Mesenchymal stem cell (in vitro differentiated cells and primary cell): ENCODE results near the gene ZBTB7C.

Experiments
- DNase-seq: peaks from one replicate; pipeline ENCODE4 v3.0.0-alpha.2; 2013
- H2AFZ ChIP-seq: one replicate; pipeline ENCODE4 v1.6.1; 2013; ENCODE audit warnings: low read depth, mild to moderate bottlenecking, control low read depth, inconsistent platforms, low read length, moderate library complexity
- H2AK5ac ChIP-seq: 2 replicates; pipeline ENCODE4 v1.6.1; 2013; ENCODE audit warnings: low read length, moderate library complexity, mild to moderate bottlenecking, inconsistent platforms; ENCODE audit not compliant: severe bottlenecking
- H2BK120ac ChIP-seq: one replicate; pipeline ENCODE4 v1.6.1; 2013; ENCODE audit warnings: low read depth, mild to moderate bottlenecking, inconsistent platforms, low read length, moderate library complexity
- H2BK12ac ChIP-seq, 2 experiments: one replicate each; pipeline ENCODE4 v1.6.1; 2013; ENCODE audit warnings: inconsistent platforms in 2 of 2, low read length in 2 of 2, mild to moderate bottlenecking in 2 of 2, moderate library complexity in 2 of 2, control low read depth in 1 of 2
- H2BK15ac ChIP-seq: one replicate; pipeline ENCODE4 v1.6.1; 2013; ENCODE audit warnings: mild to moderate bottlenecking, low read depth, inconsistent platforms; ENCODE audit not compliant: poor library complexity, severe bottlenecking
- H2BK5ac ChIP-seq: 2 replicates; pipeline ENCODE4 v1.6.1; 2013; ENCODE audit warnings: low read depth, mild to moderate bottlenecking, low read length, control low read depth, inconsistent platforms; ENCODE audit not compliant: poor library complexity, severe bottlenecking
- H3K14ac ChIP-seq, 2 experiments: one replicate each; pipeline ENCODE4 v1.6.1; 2013; ENCODE audit warnings: inconsistent platforms in 2 of 2, low read length in 2 of 2, control low read depth in 1 of 2, mild to moderate bottlenecking in 1 of 2, moderate library complexity in 1 of 2
- H3K18ac ChIP-seq, 2 experiments: one replicate each; pipeline ENCODE4 v1.6.1; 2013; ENCODE audit warnings: inconsistent platforms in 2 of 2, low read length in 2 of 2, control low read depth in 1 of 2, low read depth in 1 of 2, mild to moderate bottlenecking in 1 of 2
- H3K23ac ChIP-seq, 2 experiments: one replicate each; pipeline ENCODE4 v1.6.1; 2013; ENCODE audit warnings: inconsistent platforms in 2 of 2, low read length in 2 of 2, mild to moderate bottlenecking in 2 of 2, moderate library complexity in 2 of 2, control low read depth in 1 of 2
- H3K27ac ChIP-seq: 2 replicates; pipeline ENCODE4 v1.5.1; 2013; ENCODE audit warnings: mild to moderate bottlenecking, moderate library complexity, low read length, control low read depth, inconsistent platforms; ENCODE audit not compliant: poor library complexity, severe bottlenecking
- H3K27me3 ChIP-seq, 2 experiments: 2 replicates each; pipeline versions ENCODE4 v1.6.1 to v1.7.0; 2013; ENCODE audit warnings: low read length in 2 of 2, mild to moderate bottlenecking in 2 of 2, moderate library complexity in 2 of 2, control low read depth in 1 of 2, inconsistent platforms in 1 of 2; ENCODE audit not compliant: control insufficient read depth in 1 of 2, insufficient read depth in 1 of 2
- H3K36me3 ChIP-seq, 2 experiments: 2 replicates each; pipeline versions ENCODE4 v1.6.1 to v1.7.0; 2013; ENCODE audit warnings: low read length in 2 of 2, control low read depth in 1 of 2, inconsistent platforms in 1 of 2, low read depth in 1 of 2, mild to moderate bottlenecking in 1 of 2; ENCODE audit not compliant: insufficient read depth in 2 of 2, control insufficient read depth in 1 of 2
- H3K4ac ChIP-seq, 2 experiments: one replicate each; pipeline ENCODE4 v1.6.1; 2013; ENCODE audit warnings: inconsistent platforms in 2 of 2, low read length in 2 of 2, mild to moderate bottlenecking in 2 of 2, moderate library complexity in 2 of 2, control low read depth in 1 of 2, low read depth in 1 of 2
- H3K4me1 ChIP-seq: 2 replicates; pipeline ENCODE4 v1.6.1; 2013; ENCODE audit warnings: low read depth, low read length, control low read depth; ENCODE audit not compliant: control insufficient read depth, insufficient read depth
- H3K4me2 ChIP-seq: 2 replicates; pipeline ENCODE4 v1.6.1; 2013; ENCODE audit warnings: low read length, mild to moderate bottlenecking, inconsistent platforms; ENCODE audit not compliant: poor library complexity, severe bottlenecking
- H3K4me3 ChIP-seq, 2 experiments: 2 replicates each; pipeline versions ENCODE4 v1.5.1 to v1.7.0; 2013; ENCODE audit warnings: low read length in 2 of 2, mild to moderate bottlenecking in 2 of 2, control low read depth in 1 of 2, low read depth in 1 of 2; ENCODE audit not compliant: insufficient read depth in 1 of 2
- H3K79me1 ChIP-seq: replicated peaks from 2 replicates; pipeline ENCODE4 v1.6.1; 2013; ENCODE audit warnings: mild to moderate bottlenecking, control low read depth, low read length, inconsistent platforms; ENCODE audit not compliant: poor library complexity, severe bottlenecking
- H3K9ac ChIP-seq: 2 replicates; pipeline ENCODE4 v1.7.0; 2013; ENCODE audit warnings: mild to moderate bottlenecking, low read length, moderate library complexity
- H3K9me3 ChIP-seq: 2 replicates; pipeline ENCODE4 v1.7.0; 2013; ENCODE audit warnings: mild to moderate bottlenecking, low read length; ENCODE audit not compliant: control insufficient read depth
- H4K8ac ChIP-seq: one replicate; pipeline ENCODE4 v1.6.1; 2013; ENCODE audit warnings: inconsistent platforms, mild to moderate bottlenecking, low read length, moderate library complexity
- H4K91ac ChIP-seq: one replicate; pipeline ENCODE4 v1.6.1; 2013; ENCODE audit warnings: mild to moderate bottlenecking, low read length, inconsistent platforms
- WGBS: methylation state at CpG from one replicate; pipeline ENCODE4 v1.1.7; 2013; ENCODE audit warnings: mixed read lengths; 5-methylcytosine and 5-hydroxymethylcytosine counted together

ZBTB7C gene

DNA sequence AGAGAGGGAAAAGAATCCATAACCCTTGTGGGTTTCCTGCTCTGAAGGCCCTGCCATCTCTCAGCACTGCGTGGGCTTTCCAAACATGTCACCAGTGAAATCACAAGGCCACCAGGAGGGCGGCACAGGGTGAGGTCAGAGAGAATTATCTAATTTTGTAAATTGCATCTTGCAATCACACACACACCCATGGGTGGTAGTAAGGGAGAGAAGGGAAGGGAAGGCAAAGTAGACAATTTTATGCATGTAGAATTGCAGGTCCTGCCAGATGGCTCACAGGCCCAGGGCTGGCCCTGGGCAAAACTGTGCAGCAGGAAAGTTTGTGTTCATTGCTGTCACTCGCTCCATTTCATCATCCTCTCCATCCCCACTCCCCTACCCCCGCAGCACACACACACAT, 21.0 kb upstream of the ZBTB7C start:
- no peak overlapping the region for H2BK15ac ChIP-seq
- H3K36me3 ChIP-seq, result no peaks in the 10 kb centered on the region

DNA sequence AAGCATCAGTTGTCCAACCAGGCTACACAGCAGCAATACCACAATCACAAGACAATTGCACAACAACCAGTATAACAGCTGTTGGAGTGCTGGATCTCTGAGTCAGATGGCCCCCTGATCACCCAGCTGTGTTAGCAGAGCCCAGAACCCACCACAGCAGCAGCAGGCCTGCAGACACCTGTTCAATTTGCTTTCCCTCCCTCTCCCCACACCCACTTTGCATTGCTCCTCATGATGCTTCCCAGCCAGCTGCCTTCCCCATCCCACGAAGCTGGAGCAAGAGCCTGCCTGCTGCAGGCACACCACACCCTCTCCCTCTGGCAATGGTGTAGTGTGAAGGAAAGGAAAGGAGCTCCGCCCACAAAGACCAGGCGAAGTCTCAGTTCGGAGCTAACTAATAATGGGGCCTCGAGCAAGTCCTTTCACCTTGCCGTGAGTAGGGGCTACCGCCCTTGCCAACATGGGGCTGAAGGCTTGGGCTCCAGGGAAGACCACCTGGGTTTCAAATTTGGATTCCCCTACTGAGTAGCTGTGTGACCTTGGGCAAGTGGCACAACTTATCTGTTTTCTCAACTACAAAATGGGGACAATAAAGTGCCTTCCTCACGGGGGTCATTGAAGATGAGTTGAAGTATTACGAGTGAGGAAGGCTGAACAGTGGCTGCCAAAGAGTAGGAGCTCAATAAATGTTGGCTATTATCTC, 19.4 kb upstream of the ZBTB7C start:
- H2BK15ac ChIP-seq, result no peak overlapping the region
- WGBS, result 60% methylated on average over 8 of the region's 9 CpGs
- H3K18ac ChIP-seq, result no peak overlapping the region
- H4K8ac ChIP-seq, result no peak overlapping the region
- no peak overlapping the region for H3K4ac ChIP-seq
- no peak overlapping the region for H2BK12ac ChIP-seq
- H3K79me1 ChIP-seq, result no peaks in the 10 kb centered on the region
- no peak overlapping the region for H3K27ac ChIP-seq
- no peak overlapping the region for H3K23ac ChIP-seq
- no peak overlapping the region for H3K4me3 ChIP-seq
- H3K36me3 ChIP-seq, result no peaks in the 10 kb centered on the region
- no peak overlapping the region for H2AK5ac ChIP-seq
- no peak overlapping the region for H2AFZ ChIP-seq
- DNase-seq, result peak; percentile 50
- no peak overlapping the region for H2BK5ac ChIP-seq
- H3K9me3 ChIP-seq, result no peaks in the 10 kb centered on the region
- H3K9ac ChIP-seq, result no peak overlapping the region
- no peaks in the 10 kb centered on the region for H3K4me1 ChIP-seq
- no peak overlapping the region for H3K14ac ChIP-seq
- no peak overlapping the region for H2BK120ac ChIP-seq
- H3K27me3 ChIP-seq, result peaks cover 14 to 68% of the 10 kb centered on the region in 2 experiments
- no peak overlapping the region for H4K91ac ChIP-seq
- no peak overlapping the region for H3K4me2 ChIP-seq

More for the DNA sequence above, 21.0 kb upstream of the ZBTB7C start:
- Histone ChIP-seq H3K27me3 (peaks cover 3 to 53% of the 10 kb centered on the region in 2 experiments), H3K9ac (no peak overlapping the region), H2BK12ac (no peak overlapping the region), H3K27ac (no peak overlapping the region), H4K8ac (no peak overlapping the region), H3K9me3 (no peaks in the 10 kb centered on the region), H3K79me1 (no peaks in the 10 kb centered on the region), H2BK120ac (no peak overlapping the region), H3K4me3 (no peak overlapping the region), H3K23ac (no peak overlapping the region), H2BK5ac (no peak overlapping the region), H2AK5ac (no peak overlapping the region), H3K14ac (no peak overlapping the region), H3K4ac (no peak overlapping the region), H3K4me2 (no peak overlapping the region), H3K4me1 (no peaks in the 10 kb centered on the region), H4K91ac (no peak overlapping the region), H2AFZ (no peak overlapping the region), H3K18ac (no peak overlapping the region)
- WGBS, result 72% methylated on average over 4 of the region's 4 CpGs
- no peak for DNase-seq

GRCh38 chr18:48422947-48423378, 13.8 kb upstream of the ZBTB7C start:
- Histone ChIP-seq H3K27ac (no peak overlapping the region), H3K9ac (no peak overlapping the region), H3K18ac (no peak overlapping the region), H3K4me1 (peaks cover 4% of the 10 kb centered on the region), H2AFZ (no peak overlapping the region), H4K91ac (no peak overlapping the region), H3K79me1 (no peaks in the 10 kb centered on the region), H2BK120ac (no peak overlapping the region), H3K4me2 (no peak overlapping the region), H3K9me3 (no peaks in the 10 kb centered on the region), H2BK15ac (no peak overlapping the region), H2AK5ac (no peak overlapping the region), H3K14ac (no peak overlapping the region), H2BK5ac (no peak overlapping the region), H3K4ac (no peak overlapping the region), H2BK12ac (no peak overlapping the region), H3K36me3 (no peaks in the 10 kb centered on the region), H3K23ac (peak overlapping the region in 1 of 2 experiments; percentile 22), H3K4me3 (no peak overlapping the region), H4K8ac (no peak overlapping the region), H3K27me3 (peaks cover 36 to 79% of the 10 kb centered on the region in 2 experiments)
- 12% methylated on average over 12 of the region's 12 CpGs for WGBS
- no peak for DNase-seq

GRCh38 chr18:48419277-48420022, 10.3 kb upstream of the ZBTB7C start:
- Histone ChIP-seq H3K79me1 (no peaks in the 10 kb centered on the region), H3K23ac (no peak overlapping the region), H3K14ac (no peak overlapping the region), H2BK5ac (no peak overlapping the region), H3K36me3 (no peaks in the 10 kb centered on the region), H3K4me3 (no peak overlapping the region), H3K4me1 (peaks cover 4% of the 10 kb centered on the region), H2BK120ac (no peak overlapping the region), H2AK5ac (no peak overlapping the region), H4K8ac (no peak overlapping the region), H3K4me2 (no peak overlapping the region), H3K27me3 (peaks cover 39 to 72% of the 10 kb centered on the region in 2 experiments), H2AFZ (no peak overlapping the region), H2BK15ac (no peak overlapping the region), H3K4ac (no peak overlapping the region), H4K91ac (no peak overlapping the region), H2BK12ac (no peak overlapping the region), H3K18ac (no peak overlapping the region), H3K27ac (no peak overlapping the region), H3K9ac (no peak overlapping the region), H3K9me3 (no peaks in the 10 kb centered on the region)
- DNase-seq, result no peak
- WGBS, result 71% methylated on average over 9 of the region's 10 CpGs
